K562 (cell line): ENCODE data around the gene MAGIX. TPM values are rescaled to one million over a fixed set of nuclear protein-coding genes. Genes with fewer than 3 reads are reported as not detected.

Experiments
- ADNP ChIP-seq: fragments of 200-800 bp; sonication (Bioruptor generic); IDR thresholded peaks from 2 replicates; pipeline ENCODE4 v1.6.1; 2016; ENCODE audit warnings: missing genetic modification characterization, missing compliant biosample characterization
- ASH1L ChIP-seq: fragments of 450-650 bp; IDR thresholded peaks from 2 replicates; pipeline ENCODE4 v1.6.1; 2018; ENCODE audit warnings: borderline replicate concordance, mild to moderate bottlenecking, low read depth; ENCODE audit not compliant: partially characterized antibody
- BACH1 ChIP-seq: fragments of 200-800 bp; sonication (Bioruptor generic); IDR thresholded peaks from 2 replicates; pipeline ENCODE4 v1.6.1; 2016; ENCODE audit warnings: missing genetic modification characterization, missing compliant biosample characterization
- CBFA2T2 ChIP-seq: fragments of 450-650 bp; conservative IDR thresholded peaks from 2 replicates; pipeline ENCODE4 v1.6.1; 2017; ENCODE audit warnings: mild to moderate bottlenecking
- CHD2 ChIP-seq: IDR thresholded peaks from 2 replicates; pipeline ENCODE4 v1.6.1; 2011; ENCODE audit warnings: low read depth, low read length
- CTBP1 ChIP-seq: fragments of 450-650 bp; IDR thresholded peaks from 2 replicates; pipeline ENCODE4 v1.6.1; 2016; ENCODE audit warnings: borderline replicate concordance
- ELF1 ChIP-seq: fragments of 200-800 bp; sonication (Bioruptor generic); IDR thresholded peaks from 2 replicates; pipeline ENCODE4 v1.6.1; 2016; ENCODE audit warnings: missing genetic modification characterization, missing compliant biosample characterization
- ETS2 ChIP-seq: IDR thresholded peaks from 2 replicates; pipeline ENCODE4 v1.6.1; 2016; ENCODE audit warnings: borderline replicate concordance, missing genetic modification characterization, mild to moderate bottlenecking, moderate library complexity, missing compliant biosample characterization; ENCODE audit not compliant: poor library complexity, severe bottlenecking
- GTF2E2 ChIP-seq: fragments of 200-800 bp; sonication (Bioruptor generic); IDR thresholded peaks from 2 replicates; pipeline ENCODE4 v1.6.1; 2016; ENCODE audit warnings: missing genetic modification characterization, missing compliant biosample characterization
- KAT8 ChIP-seq: fragments of 450-650 bp; IDR thresholded peaks from 2 replicates; pipeline ENCODE4 v1.6.1; 2016; ENCODE audit warnings: low read depth, mild to moderate bottlenecking
- MECOM ChIP-seq: fragments of 250-450 bp; sonication (Bioruptor Pico); IDR thresholded peaks from 2 replicates; pipeline ENCODE4 v1.8.0; 2022; ENCODE audit warnings: inconsistent platforms
- NFRKB ChIP-seq: fragments of 450-650 bp; IDR thresholded peaks from 2 replicates; pipeline ENCODE4 v1.6.1; 2016; ENCODE audit warnings: low read depth
- NRF1 ChIP-seq, 2 experiments: fragments of 450-650 bp; IDR thresholded peaks in 1 of 2; conservative IDR thresholded peaks in 1 of 2; 2 replicates each; pipeline ENCODE4 v1.6.1; 2014; ENCODE audit warnings: mild to moderate bottlenecking in 2 of 2
- RFX7 ChIP-seq: fragments of 250-450 bp; sonication (Bioruptor Pico); IDR thresholded peaks from 2 replicates; pipeline ENCODE4 v1.5.1; 2021; ENCODE audit warnings: mild to moderate bottlenecking
- SMAD1 ChIP-seq: fragments of 150-350 bp; IDR thresholded peaks from 2 replicates; pipeline ENCODE4 v1.6.1; 2014; ENCODE audit warnings: low read length, low read depth; ENCODE audit not compliant: partially characterized antibody
- STAT5B ChIP-seq: fragments of 250-450 bp; sonication (Bioruptor Pico); IDR thresholded peaks from 2 replicates; pipeline ENCODE4 v1.8.0; 2021; ENCODE audit warnings: mild to moderate bottlenecking, inconsistent platforms
- TGIF2 ChIP-seq: sonication (generic); formaldehyde crosslinking; IDR thresholded peaks from 2 replicates; pipeline ENCODE4 v1.8.1; 2022; ENCODE audit warnings: mild to moderate bottlenecking, missing genetic modification reagents, moderate library complexity
- TRIM28 ChIP-seq: fragments of 450-650 bp; IDR thresholded peaks from 2 replicates; pipeline ENCODE4 v1.6.1; 2017
- ZFP30 ChIP-seq: fragments of 250-450 bp; sonication (Bioruptor Pico); IDR thresholded peaks from 2 replicates; pipeline ENCODE4 v1.8.0; 2022; ENCODE audit warnings: moderate library complexity, mild to moderate bottlenecking, inconsistent platforms, borderline replicate concordance
- ZNF445 ChIP-seq: fragments of 250-450 bp; sonication (Bioruptor Pico); IDR thresholded peaks from 2 replicates; pipeline ENCODE4 v1.4.0; 2020; ENCODE audit warnings: low read depth, mild to moderate bottlenecking, moderate library complexity
- polyA plus RNA-seq, 8 experiments: library from polyadenylated mRNA; depleted of rRNA in 4 of 8; stranded (reverse) in 5 of 8; unstranded in 3 of 8; fragments of >200 nt; fragmentation: Nextera tagmentation in 2 of 8; fragmentation: Illumina TruSeq in 1 of 8; extraction: Ambion mirVana in 2 of 8; extraction: Trizol in 1 of 8; gene quantifications; 2 replicates each; pipeline versions ENCODE4 v1.2.1 to v1.2.3, GENCODE V29; 2011 to 2014; ENCODE audit warnings: inconsistent platforms in 1 of 8, missing spikeins in 1 of 8
- total RNA-seq, 7 experiments: library from RNA; depleted of rRNA in 6 of 7; stranded (reverse); fragments of >200 nt in 6 of 7; fragmentation: Illumina TruSeq in 2 of 7; extraction: Trizol in 2 of 7; gene quantifications; 2 replicates each; pipeline versions ENCODE4 v1.2.1 to v1.2.3, GENCODE V29; 2011 to 2021; ENCODE audit warnings: low replicate concordance in 1 of 7
- TF ChIP-seq, protein P1 (sequence below): fragments of 250-450 bp; sonication (Bioruptor Pico); IDR thresholded peaks from 2 replicates; pipeline ENCODE4 v1.4.0; 2020
- TF ChIP-seq, protein P2 (sequence below): fragments of 450-650 bp; IDR thresholded peaks from 2 replicates; pipeline ENCODE4 v1.6.1; 2014; ENCODE audit warnings: low read depth, mild to moderate bottlenecking, moderate library complexity, borderline replicate concordance

MAGIX gene
- total and polyA plus RNA-seq, 9 of the 15 experiments (the other 6 are each of a cell fraction or from before 2014, with no cell fraction given) = 0.08 to 3.5 (median 0.47) TPM

DNA sequence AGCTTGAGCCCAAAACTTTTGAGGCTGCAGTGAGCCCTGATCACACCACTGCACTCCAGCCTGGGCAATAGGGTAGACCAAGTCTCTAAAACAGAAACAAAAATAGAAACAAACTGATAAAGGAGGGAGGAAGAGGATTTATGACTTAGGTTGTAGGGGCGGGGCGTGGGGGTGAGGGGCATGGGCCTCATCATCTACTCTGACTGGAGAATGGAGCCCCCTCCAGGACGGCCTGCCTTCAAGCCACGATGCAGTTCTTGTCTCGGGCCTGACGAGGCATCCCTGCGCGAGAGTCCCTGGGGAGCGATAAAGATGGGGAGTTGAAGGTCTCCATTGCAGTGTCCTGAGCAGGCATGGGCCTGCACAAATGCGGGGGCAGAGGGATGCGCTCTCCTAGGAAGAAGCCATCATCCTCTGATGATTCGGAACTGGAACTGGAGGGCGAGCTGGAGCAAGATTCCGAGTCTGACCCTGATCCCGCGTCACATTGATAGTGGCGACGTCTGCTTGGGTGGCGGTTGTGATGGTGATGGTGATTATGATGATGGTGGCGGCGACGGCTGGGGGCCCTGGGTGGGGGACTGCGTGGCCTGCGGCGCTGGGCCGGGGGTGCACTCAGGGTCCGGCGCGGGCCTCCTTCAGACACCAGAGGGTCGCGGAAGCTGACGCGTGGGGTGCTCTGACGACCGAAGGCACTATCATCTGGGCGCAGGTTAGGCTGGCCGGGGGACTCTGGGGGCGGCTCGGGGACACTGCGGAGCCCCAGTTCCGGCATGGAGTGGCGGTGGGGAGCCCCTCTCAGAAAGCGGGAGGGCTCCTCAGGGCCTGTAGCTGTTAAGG is 13.1 kb downstream of the MAGIX start (continued):
- no peak for TF ChIP-seq ETS2 (tag)
- no peak for TF ChIP-seq ASH1L
- no peak for TF ChIP-seq BACH1 (tag)
- TF ChIP-seq, protein P1, sequence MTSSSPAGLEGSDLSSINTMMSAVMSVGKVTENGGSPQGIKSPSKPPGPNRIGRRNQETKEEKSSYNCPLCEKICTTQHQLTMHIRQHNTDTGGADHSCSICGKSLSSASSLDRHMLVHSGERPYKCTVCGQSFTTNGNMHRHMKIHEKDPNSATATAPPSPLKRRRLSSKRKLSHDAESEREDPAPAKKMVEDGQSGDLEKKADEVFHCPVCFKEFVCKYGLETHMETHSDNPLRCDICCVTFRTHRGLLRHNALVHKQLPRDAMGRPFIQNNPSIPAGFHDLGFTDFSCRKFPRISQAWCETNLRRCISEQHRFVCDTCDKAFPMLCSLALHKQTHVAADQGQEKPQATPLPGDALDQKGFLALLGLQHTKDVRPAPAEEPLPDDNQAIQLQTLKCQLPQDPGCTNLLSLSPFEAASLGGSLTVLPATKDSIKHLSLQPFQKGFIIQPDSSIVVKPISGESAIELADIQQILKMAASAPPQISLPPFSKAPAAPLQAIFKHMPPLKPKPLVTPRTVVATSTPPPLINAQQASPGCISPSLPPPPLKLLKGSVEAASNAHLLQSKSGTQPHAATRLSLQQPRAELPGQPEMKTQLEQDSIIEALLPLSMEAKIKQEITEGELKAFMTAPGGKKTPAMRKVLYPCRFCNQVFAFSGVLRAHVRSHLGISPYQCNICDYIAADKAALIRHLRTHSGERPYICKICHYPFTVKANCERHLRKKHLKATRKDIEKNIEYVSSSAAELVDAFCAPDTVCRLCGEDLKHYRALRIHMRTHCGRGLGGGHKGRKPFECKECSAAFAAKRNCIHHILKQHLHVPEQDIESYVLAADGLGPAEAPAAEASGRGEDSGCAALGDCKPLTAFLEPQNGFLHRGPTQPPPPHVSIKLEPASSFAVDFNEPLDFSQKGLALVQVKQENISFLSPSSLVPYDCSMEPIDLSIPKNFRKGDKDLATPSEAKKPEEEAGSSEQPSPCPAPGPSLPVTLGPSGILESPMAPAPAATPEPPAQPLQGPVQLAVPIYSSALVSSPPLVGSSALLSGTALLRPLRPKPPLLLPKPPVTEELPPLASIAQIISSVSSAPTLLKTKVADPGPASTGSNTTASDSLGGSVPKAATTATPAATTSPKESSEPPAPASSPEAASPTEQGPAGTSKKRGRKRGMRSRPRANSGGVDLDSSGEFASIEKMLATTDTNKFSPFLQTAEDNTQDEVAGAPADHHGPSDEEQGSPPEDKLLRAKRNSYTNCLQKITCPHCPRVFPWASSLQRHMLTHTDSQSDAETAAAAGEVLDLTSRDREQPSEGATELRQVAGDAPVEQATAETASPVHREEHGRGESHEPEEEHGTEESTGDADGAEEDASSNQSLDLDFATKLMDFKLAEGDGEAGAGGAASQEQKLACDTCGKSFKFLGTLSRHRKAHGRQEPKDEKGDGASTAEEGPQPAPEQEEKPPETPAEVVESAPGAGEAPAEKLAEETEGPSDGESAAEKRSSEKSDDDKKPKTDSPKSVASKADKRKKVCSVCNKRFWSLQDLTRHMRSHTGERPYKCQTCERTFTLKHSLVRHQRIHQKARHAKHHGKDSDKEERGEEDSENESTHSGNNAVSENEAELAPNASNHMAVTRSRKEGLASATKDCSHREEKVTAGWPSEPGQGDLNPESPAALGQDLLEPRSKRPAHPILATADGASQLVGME (CRISPR knock-in tag) = no peak
- no peak for TF ChIP-seq ADNP (tag)
- peak; percentile 40; the same call in 1 of the 2 replicates for TF ChIP-seq CTBP1
- no peak for TF ChIP-seq NFRKB
- no peak for TF ChIP-seq GTF2E2
- no peak for TF ChIP-seq TRIM28
- TF ChIP-seq MECOM (CRISPR knock-in tag) = no peak
- TF ChIP-seq STAT5B (CRISPR knock-in tag) = no peak
- no peak for TF ChIP-seq CBFA2T2
- peak; percentile 48 for TF ChIP-seq CHD2
- no peak for TF ChIP-seq TGIF2 (CRISPR knock-in tag)
- no peak for TF ChIP-seq KAT8
- TF ChIP-seq, protein P2, sequence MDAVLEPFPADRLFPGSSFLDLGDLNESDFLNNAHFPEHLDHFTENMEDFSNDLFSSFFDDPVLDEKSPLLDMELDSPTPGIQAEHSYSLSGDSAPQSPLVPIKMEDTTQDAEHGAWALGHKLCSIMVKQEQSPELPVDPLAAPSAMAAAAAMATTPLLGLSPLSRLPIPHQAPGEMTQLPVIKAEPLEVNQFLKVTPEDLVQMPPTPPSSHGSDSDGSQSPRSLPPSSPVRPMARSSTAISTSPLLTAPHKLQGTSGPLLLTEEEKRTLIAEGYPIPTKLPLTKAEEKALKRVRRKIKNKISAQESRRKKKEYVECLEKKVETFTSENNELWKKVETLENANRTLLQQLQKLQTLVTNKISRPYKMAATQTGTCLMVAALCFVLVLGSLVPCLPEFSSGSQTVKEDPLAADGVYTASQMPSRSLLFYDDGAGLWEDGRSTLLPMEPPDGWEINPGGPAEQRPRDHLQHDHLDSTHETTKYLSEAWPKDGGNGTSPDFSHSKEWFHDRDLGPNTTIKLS = no peak
- no peak for TF ChIP-seq ZNF445 (CRISPR knock-in tag)
- peak; percentile 24 to 30; a peak in 1 of 4 replicates for TF ChIP-seq NRF1 (conservative IDR thresholded peaks at IDR 0.05 in 1 of 2, IDR thresholded peaks at IDR 0.05 in 1 of 2)
- TF ChIP-seq RFX7 = no peak
- no peak for TF ChIP-seq ELF1
- TF ChIP-seq ZFP30 (CRISPR knock-in tag) = no peak
- TF ChIP-seq SMAD1 = no peak
